ENCODE data around the gene F8. TPM values are rescaled to one million over a fixed set of nuclear protein-coding genes. Genes with fewer than 3 reads are reported as not detected.

F8 gene
- total and polyA plus RNA-seq, 9 of the 15 experiments (the other 6 are each of a cell fraction or from before 2014, with no cell fraction given): 0.41 to 3.8 (median 0.91) TPM

DNA sequence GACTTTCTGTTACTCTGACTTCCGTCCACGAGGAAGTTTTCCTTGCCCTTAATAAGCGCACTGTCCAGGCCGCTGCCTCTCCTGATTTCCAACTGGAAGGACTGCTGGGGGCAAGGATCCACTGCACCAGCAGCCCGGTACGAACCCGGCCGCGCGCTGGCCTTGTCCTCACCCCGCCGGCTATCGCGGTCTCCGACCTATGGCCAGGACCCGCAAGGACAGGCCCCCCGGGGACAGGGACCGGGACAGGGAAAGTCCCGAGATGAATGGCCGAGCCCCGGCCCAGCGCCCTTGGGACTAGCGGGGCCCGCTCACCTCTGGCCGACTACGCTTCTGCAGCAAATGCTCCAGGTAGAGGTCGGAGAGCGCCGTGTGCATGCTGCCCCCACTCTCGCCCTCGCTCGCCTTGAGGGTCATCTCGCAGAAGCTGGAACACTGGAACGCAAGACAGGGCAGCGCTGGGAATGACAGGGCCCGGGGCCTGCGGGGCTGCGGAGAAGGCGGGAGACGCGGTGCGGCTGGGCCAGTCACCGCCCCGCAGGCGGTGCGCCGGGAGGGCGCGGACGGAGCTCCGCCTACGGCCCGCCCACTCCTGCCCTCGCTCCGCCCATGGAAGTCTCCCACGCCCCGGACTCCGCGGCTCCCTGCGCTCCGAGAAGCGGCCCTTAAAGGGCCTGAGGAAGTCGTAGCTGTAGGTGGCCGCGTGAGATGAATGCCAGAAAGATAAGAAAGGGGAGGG is 217.4 kb downstream of the F8 start, which contains the start of gene MPP1 (continued):
- TF ChIP-seq POLR3G (IDR thresholded peaks at IDR 0.05; ENCODE audit: extremely low read depth, insufficient read length, insufficient replicate concordance) (no peak), MTF1 (CRISPR knock-in tag; IDR thresholded peaks at IDR 0.05; ENCODE audit: borderline replicate concordance) (no peak), ZBED1 (IDR thresholded peaks at IDR 0.05) (0 out of 2 replicates have a peak, but pooled peaks have one; percentile 31), ZNF318 (IDR thresholded peaks at IDR 0.05; ENCODE audit: borderline replicate concordance in 1 of 2, low read depth in 1 of 2) (no peak), NEUROD1 (IDR thresholded peaks at IDR 0.05; ENCODE audit: borderline replicate concordance, low read depth, low read length, partially characterized antibody) (no peak), ZKSCAN3 (CRISPR knock-in tag; IDR thresholded peaks at IDR 0.05) (no peak), SRSF1 (IDR thresholded peaks at IDR 0.05; ENCODE audit: low read depth, low read length) (no peak), ZBTB26 (CRISPR knock-in tag; IDR thresholded peaks at IDR 0.05) (no peak)
- TF ChIP-seq, protein P1, sequence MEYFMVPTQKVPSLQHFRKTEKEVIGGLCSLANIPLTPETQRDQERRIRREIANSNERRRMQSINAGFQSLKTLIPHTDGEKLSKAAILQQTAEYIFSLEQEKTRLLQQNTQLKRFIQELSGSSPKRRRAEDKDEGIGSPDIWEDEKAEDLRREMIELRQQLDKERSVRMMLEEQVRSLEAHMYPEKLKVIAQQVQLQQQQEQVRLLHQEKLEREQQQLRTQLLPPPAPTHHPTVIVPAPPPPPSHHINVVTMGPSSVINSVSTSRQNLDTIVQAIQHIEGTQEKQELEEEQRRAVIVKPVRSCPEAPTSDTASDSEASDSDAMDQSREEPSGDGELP (CRISPR knock-in tag; IDR thresholded peaks at IDR 0.05; ENCODE audit: borderline replicate concordance): peak; percentile 28; the same call in 1 of the 2 replicates
- TF ChIP-seq, protein P2, sequence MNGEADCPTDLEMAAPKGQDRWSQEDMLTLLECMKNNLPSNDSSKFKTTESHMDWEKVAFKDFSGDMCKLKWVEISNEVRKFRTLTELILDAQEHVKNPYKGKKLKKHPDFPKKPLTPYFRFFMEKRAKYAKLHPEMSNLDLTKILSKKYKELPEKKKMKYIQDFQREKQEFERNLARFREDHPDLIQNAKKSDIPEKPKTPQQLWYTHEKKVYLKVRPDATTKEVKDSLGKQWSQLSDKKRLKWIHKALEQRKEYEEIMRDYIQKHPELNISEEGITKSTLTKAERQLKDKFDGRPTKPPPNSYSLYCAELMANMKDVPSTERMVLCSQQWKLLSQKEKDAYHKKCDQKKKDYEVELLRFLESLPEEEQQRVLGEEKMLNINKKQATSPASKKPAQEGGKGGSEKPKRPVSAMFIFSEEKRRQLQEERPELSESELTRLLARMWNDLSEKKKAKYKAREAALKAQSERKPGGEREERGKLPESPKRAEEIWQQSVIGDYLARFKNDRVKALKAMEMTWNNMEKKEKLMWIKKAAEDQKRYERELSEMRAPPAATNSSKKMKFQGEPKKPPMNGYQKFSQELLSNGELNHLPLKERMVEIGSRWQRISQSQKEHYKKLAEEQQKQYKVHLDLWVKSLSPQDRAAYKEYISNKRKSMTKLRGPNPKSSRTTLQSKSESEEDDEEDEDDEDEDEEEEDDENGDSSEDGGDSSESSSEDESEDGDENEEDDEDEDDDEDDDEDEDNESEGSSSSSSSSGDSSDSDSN (IDR thresholded peaks at IDR 0.05; ENCODE audit: borderline replicate concordance in 1 of 2, low read depth in 2 of 2, low read length in 2 of 2): 0 out of 4 replicates have a peak, but pooled peaks have one; percentile 13 to 26
- TF ChIP-seq, protein P3, sequence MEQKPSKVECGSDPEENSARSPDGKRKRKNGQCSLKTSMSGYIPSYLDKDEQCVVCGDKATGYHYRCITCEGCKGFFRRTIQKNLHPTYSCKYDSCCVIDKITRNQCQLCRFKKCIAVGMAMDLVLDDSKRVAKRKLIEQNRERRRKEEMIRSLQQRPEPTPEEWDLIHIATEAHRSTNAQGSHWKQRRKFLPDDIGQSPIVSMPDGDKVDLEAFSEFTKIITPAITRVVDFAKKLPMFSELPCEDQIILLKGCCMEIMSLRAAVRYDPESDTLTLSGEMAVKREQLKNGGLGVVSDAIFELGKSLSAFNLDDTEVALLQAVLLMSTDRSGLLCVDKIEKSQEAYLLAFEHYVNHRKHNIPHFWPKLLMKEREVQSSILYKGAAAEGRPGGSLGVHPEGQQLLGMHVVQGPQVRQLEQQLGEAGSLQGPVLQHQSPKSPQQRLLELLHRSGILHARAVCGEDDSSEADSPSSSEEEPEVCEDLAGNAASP (IDR thresholded peaks at IDR 0.05): no peak

Data from K562 (cell line).